Mesendoderm (in vitro differentiated cells): Measurements from ENCODE around the gene IFT57.

Source experiments
- DNase-seq: peaks from one replicate; pipeline ENCODE4 v3.0.0; 2013
- H2AK5ac ChIP-seq: 2 replicates; pipeline ENCODE4 v1.6.1; 2013; ENCODE audit warnings: low read length, inconsistent platforms
- H2BK120ac ChIP-seq: 2 replicates; pipeline ENCODE4 v1.6.1; 2013; ENCODE audit warnings: low read depth, mild to moderate bottlenecking, low read length, moderate library complexity, mixed read lengths
- H2BK15ac ChIP-seq: replicated peaks from 2 replicates; pipeline ENCODE4 v1.6.1; 2013; ENCODE audit warnings: low read depth, mild to moderate bottlenecking, moderate library complexity
- H2BK5ac ChIP-seq: 2 replicates; pipeline ENCODE4 v1.6.1; 2013; ENCODE audit warnings: low read length, inconsistent platforms
- H3K18ac ChIP-seq: 2 replicates; pipeline ENCODE4 v1.6.1; 2013; ENCODE audit warnings: mild to moderate bottlenecking, low read length, mixed read lengths
- H3K23ac ChIP-seq: one replicate; pipeline ENCODE4 v1.6.1; 2013; ENCODE audit warnings: low read length
- H3K27ac ChIP-seq: 2 replicates; pipeline ENCODE4 v1.5.1; 2013; ENCODE audit warnings: low read depth, mild to moderate bottlenecking, inconsistent platforms, low read length, moderate library complexity
- H3K27me3 ChIP-seq: 2 replicates; pipeline ENCODE4 v1.6.1; 2013; ENCODE audit warnings: low read length, control low read depth, mild to moderate bottlenecking, inconsistent platforms; ENCODE audit not compliant: insufficient read depth, poor library complexity
- H3K36me3 ChIP-seq: 2 replicates; pipeline ENCODE4 v1.6.1; 2013; ENCODE audit warnings: low read length, inconsistent platforms; ENCODE audit not compliant: control insufficient read depth, insufficient read depth
- H3K4ac ChIP-seq: one replicate; pipeline ENCODE4 v1.6.1; 2013; ENCODE audit warnings: low read depth, mild to moderate bottlenecking, low read length, moderate library complexity
- H3K4me1 ChIP-seq: 2 replicates; pipeline ENCODE4 v1.6.1; 2013; ENCODE audit warnings: low read depth, low read length, inconsistent platforms; ENCODE audit not compliant: control insufficient read depth
- H3K4me2 ChIP-seq: 2 replicates; pipeline ENCODE4 v1.6.1; 2013; ENCODE audit warnings: low read length
- H3K4me3 ChIP-seq: 2 replicates; pipeline ENCODE4 v1.5.1; 2013; ENCODE audit warnings: mild to moderate bottlenecking, low read length
- H3K56ac ChIP-seq: one replicate; pipeline ENCODE4 v1.6.1; 2013; ENCODE audit warnings: low read length
- H3K79me1 ChIP-seq: 2 replicates; pipeline ENCODE4 v1.6.1; 2013; ENCODE audit warnings: low read length, inconsistent platforms
- H3K79me2 ChIP-seq: 2 replicates; pipeline ENCODE4 v1.6.1; 2013; ENCODE audit warnings: mild to moderate bottlenecking, low read length; ENCODE audit not compliant: control insufficient read depth, insufficient read depth
- H3K9ac ChIP-seq: 2 replicates; pipeline ENCODE4 v1.6.1; 2013; ENCODE audit warnings: low read length, inconsistent platforms
- H4K5ac ChIP-seq: one replicate; pipeline ENCODE4 v1.6.1; 2013; ENCODE audit warnings: low read length
- H4K8ac ChIP-seq: one replicate; pipeline ENCODE4 v1.6.1; 2013; ENCODE audit warnings: low read depth, mild to moderate bottlenecking, control low read depth, low read length, moderate library complexity
- WGBS: extraction: QIAGEN DNeasy Blood & Tissue Kit; methylation state at CpG from one replicate; pipeline ENCODE4 v1.1.7; 2013; ENCODE audit warnings: low lambda C conversion rate, missing lambda C conversion rate; ENCODE audit not compliant: insufficient coverage; ENCODE audit errors: extremely low coverage; 5-methylcytosine and 5-hydroxymethylcytosine counted together

Gene IFT57

DNA sequence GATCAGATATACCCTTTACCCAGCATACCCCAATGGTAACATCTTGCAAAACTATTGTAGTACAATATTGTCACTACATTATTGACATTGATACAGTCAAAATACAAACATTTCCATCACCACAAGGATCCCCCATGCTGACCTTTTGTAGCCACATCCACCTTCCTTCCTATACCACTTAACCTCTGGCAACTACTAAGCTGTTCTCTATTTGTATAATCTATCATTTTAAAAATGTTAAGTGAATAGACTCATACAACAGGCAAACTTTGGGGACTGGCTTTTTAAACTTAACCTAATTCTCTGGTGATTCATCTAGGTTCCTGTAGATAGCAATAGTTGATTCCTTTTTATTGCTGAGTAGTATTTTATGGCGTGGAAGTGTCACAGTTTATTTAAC is 29.6 kb upstream of the IFT57 start:
- Histone ChIP-seq H3K4ac (no peak overlapping the region), H2BK5ac (no peak overlapping the region), H3K4me1 (no peaks in the 10 kb centered on the region), H3K36me3 (no peaks in the 10 kb centered on the region), H4K5ac (no peak overlapping the region), H3K79me2 (no peaks in the 10 kb centered on the region), H2BK15ac (no peak overlapping the region), H3K23ac (no peak overlapping the region), H2BK120ac (no peak overlapping the region), H3K18ac (no peak overlapping the region), H3K27ac (no peak overlapping the region), H2AK5ac (no peak overlapping the region), H3K79me1 (no peaks in the 10 kb centered on the region), H3K9ac (no peak overlapping the region), H3K4me3 (no peak overlapping the region), H3K27me3 (no peaks in the 10 kb centered on the region), H4K8ac (no peak overlapping the region), H3K56ac (no peak overlapping the region), H3K4me2 (no peak overlapping the region)
- WGBS: no CpG with 5 or more reads among the region's 1 CpG
- no peak for DNase-seq

DNA sequence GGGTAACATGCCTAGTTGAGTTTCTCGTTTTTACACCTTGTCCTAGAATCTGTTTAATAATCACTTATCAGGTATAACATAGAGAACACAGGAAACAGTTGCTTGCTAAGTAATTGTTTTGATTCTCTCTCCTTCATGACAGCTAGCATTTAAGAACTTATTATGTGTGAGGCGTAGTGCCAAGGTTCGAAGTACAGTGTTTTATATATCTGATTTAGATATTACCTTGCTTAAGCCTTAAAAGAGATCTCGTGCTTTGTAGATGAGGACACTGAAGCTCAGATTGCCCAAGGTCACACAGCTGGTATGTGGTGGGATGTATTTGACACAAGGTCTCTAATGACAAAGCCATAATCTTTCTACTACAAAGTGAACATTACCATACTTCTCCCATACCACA is 29.0 kb upstream of the IFT57 start:
- no peak overlapping the region for H3K18ac ChIP-seq
- H3K27ac ChIP-seq: no peak overlapping the region
- no CpG with 5 or more reads among the region's 4 CpGs for WGBS
- no peak overlapping the region for H2AK5ac ChIP-seq
- no peak overlapping the region for H3K4ac ChIP-seq
- no peak overlapping the region for H3K4me2 ChIP-seq
- H2BK5ac ChIP-seq: no peak overlapping the region
- H3K27me3 ChIP-seq: no peaks in the 10 kb centered on the region
- no peak overlapping the region for H3K4me3 ChIP-seq
- H3K36me3 ChIP-seq: no peaks in the 10 kb centered on the region
- no peak for DNase-seq
- H2BK15ac ChIP-seq: no peak overlapping the region
- H4K5ac ChIP-seq: no peak overlapping the region
- no peak overlapping the region for H4K8ac ChIP-seq
- no peaks in the 10 kb centered on the region for H3K79me2 ChIP-seq
- no peak overlapping the region for H3K23ac ChIP-seq
- H3K4me1 ChIP-seq: no peaks in the 10 kb centered on the region
- H3K9ac ChIP-seq: no peak overlapping the region
- H3K79me1 ChIP-seq: no peaks in the 10 kb centered on the region
- no peak overlapping the region for H2BK120ac ChIP-seq
- no peak overlapping the region for H3K56ac ChIP-seq

DNA sequence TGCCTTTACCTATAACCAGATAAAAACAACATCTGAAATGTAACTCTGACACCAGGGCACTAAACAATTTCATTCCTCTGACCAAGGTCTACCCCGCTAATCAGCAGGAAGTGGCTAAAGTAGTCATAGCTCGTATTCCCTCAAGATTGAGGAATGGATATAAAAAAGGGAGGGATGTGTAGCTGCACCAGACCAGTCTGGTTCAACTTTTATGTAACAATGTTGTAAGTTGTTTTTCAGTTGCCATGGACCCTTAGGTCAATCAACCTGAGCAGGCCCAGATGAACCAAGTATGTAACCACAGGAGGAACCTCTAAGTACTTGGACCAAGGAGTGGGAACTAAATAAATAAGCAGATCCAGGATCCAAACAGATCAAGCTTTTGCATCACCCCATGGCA is 28.4 kb upstream of the IFT57 start:
- Histone ChIP-seq H3K27me3 (no peaks in the 10 kb centered on the region), H3K79me1 (no peaks in the 10 kb centered on the region), H2AK5ac (no peak overlapping the region), H4K8ac (no peak overlapping the region), H3K9ac (no peak overlapping the region), H2BK15ac (no peak overlapping the region), H3K23ac (no peak overlapping the region), H3K4ac (no peak overlapping the region), H3K4me2 (no peak overlapping the region), H3K18ac (no peak overlapping the region), H2BK5ac (no peak overlapping the region), H3K36me3 (no peaks in the 10 kb centered on the region), H3K27ac (no peak overlapping the region), H2BK120ac (no peak overlapping the region), H3K4me1 (no peaks in the 10 kb centered on the region), H3K4me3 (no peak overlapping the region), H3K56ac (no peak overlapping the region), H3K79me2 (no peaks in the 10 kb centered on the region), H4K5ac (no peak overlapping the region)
- no CpG with 5 or more reads among the region's 2 CpGs for WGBS
- no peak for DNase-seq

DNA sequence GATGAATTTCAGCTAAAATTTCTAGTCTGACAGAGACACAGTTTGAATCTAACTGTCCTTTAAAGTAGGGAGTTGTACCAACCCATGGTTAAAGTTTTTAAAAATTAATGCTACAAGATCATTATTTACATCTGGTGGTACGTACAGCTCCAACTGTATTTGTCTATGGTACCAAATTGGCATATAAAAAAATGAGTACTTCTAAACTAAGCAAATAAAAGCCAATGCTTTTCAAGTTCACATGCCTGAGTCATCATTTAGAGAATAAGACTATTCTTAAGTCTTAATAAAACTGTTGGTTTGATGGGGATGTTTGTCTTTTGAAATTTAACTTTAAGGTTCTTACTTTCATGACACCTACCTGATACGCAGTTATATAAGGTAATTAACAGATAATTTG is 21.0 kb upstream of the IFT57 start:
- H3K4ac ChIP-seq: no peak overlapping the region
- no peak overlapping the region for H2BK5ac ChIP-seq
- no peaks in the 10 kb centered on the region for H3K79me2 ChIP-seq
- H3K36me3 ChIP-seq: no peaks in the 10 kb centered on the region
- DNase-seq: no peak
- H4K8ac ChIP-seq: no peak overlapping the region
- H3K27ac ChIP-seq: no peak overlapping the region
- no peak overlapping the region for H2AK5ac ChIP-seq
- H4K5ac ChIP-seq: no peak overlapping the region
- no peaks in the 10 kb centered on the region for H3K27me3 ChIP-seq
- no peak overlapping the region for H3K18ac ChIP-seq
- no peak overlapping the region for H2BK120ac ChIP-seq
- no peak overlapping the region for H3K4me2 ChIP-seq
- no peak overlapping the region for H2BK15ac ChIP-seq
- H3K79me1 ChIP-seq: no peaks in the 10 kb centered on the region
- no peak overlapping the region for H3K23ac ChIP-seq
- no peaks in the 10 kb centered on the region for H3K4me1 ChIP-seq
- no peak overlapping the region for H3K4me3 ChIP-seq
- H3K9ac ChIP-seq: no peak overlapping the region
- WGBS: no CpG with 5 or more reads among the region's 2 CpGs
- no peak overlapping the region for H3K56ac ChIP-seq

DNA sequence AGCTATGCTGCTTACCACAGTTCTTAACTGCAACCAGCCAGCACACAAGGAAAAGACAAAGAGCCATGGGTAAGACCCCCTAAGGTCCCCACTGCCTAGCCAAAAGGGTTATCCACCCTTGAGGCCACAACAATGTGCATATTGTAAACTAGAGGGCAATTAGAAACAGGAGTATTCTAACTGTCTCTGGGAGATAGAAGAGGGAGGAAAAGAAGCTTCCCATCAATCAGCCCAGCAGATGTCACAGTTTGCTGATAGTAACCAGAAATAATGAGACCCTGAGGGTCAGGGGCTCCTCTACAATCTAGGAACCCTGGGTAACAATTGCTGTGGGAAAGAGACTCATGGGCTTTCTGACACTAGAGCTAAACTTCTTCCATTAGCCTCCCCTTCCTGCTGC is 20.6 kb upstream of the IFT57 start:
- Histone ChIP-seq H2AK5ac (no peak overlapping the region), H3K4ac (no peak overlapping the region), H3K36me3 (no peaks in the 10 kb centered on the region), H3K27ac (no peak overlapping the region), H3K4me1 (no peaks in the 10 kb centered on the region), H4K5ac (no peak overlapping the region), H3K4me2 (no peak overlapping the region), H4K8ac (no peak overlapping the region), H3K79me2 (no peaks in the 10 kb centered on the region), H3K23ac (no peak overlapping the region), H2BK5ac (no peak overlapping the region), H2BK15ac (no peak overlapping the region), H3K56ac (no peak overlapping the region), H3K27me3 (no peaks in the 10 kb centered on the region), H3K4me3 (no peak overlapping the region), H3K9ac (no peak overlapping the region), H3K18ac (no peak overlapping the region), H2BK120ac (no peak overlapping the region), H3K79me1 (no peaks in the 10 kb centered on the region)
- DNase-seq: peak; percentile 62

DNA sequence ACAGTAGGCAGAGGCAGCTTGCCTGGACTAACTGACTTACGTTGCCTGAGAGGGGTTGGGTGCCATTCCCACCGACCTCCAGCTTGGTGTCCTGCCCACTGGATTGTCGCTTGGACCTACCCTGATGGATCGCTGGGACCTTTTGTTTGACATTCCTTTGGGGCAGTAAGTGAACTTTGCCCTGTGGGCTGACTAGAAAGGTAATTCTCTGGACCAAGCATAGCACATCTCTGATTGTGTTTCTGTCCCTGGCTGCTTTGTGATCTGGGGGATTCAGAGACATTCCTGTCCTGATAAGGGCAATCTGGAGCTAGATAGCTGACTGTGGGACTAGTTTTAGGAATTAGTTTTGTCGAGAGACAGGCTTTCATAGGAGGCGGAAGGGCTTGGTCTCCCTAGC is 19.5 kb upstream of the IFT57 start:
- no peak overlapping the region for H3K4me2 ChIP-seq
- no peak overlapping the region for H2AK5ac ChIP-seq
- no peak overlapping the region for H2BK15ac ChIP-seq
- H3K4me3 ChIP-seq: no peak overlapping the region
- no peaks in the 10 kb centered on the region for H3K4me1 ChIP-seq
- H3K36me3 ChIP-seq: no peaks in the 10 kb centered on the region
- no peak overlapping the region for H3K9ac ChIP-seq
- H3K79me2 ChIP-seq: no peaks in the 10 kb centered on the region
- no peak overlapping the region for H4K8ac ChIP-seq
- peak; percentile 82 for DNase-seq
- no CpG with 5 or more reads among the region's 6 CpGs for WGBS
- H4K5ac ChIP-seq: no peak overlapping the region
- no peak overlapping the region for H2BK5ac ChIP-seq
- H3K18ac ChIP-seq: no peak overlapping the region
- no peaks in the 10 kb centered on the region for H3K79me1 ChIP-seq
- H3K4ac ChIP-seq: no peak overlapping the region
- no peak overlapping the region for H3K27ac ChIP-seq
- no peaks in the 10 kb centered on the region for H3K27me3 ChIP-seq
- no peak overlapping the region for H3K23ac ChIP-seq
- H2BK120ac ChIP-seq: no peak overlapping the region
- no peak overlapping the region for H3K56ac ChIP-seq
